GM19438 (cell line): ENCODE measurements around the gene ASRGL1.

Experiments
- ATAC-seq: cut with Tn5 transposase; IDR thresholded peaks from one replicate; pipeline ENCODE4 v1.9.1; 2021; ENCODE audit warnings: low read depth; ENCODE audit not compliant: unreplicated experiment

Gene ASRGL1

GRCh38 chr11:62435846-62436660, 98.8 kb downstream of the ASRGL1 start:
- ATAC-seq, result no peak

GRCh38 chr11:62437616-62438015, 100.4 kb downstream of the ASRGL1 start:
- no peak for ATAC-seq

- no peak for ATAC-seq
These were observed 101.4 kb downstream of the ASRGL1 start for GRCh38 chr11:62438641-62439040.

GRCh38 chr11:62439785-62440602, 102.7 kb downstream of the ASRGL1 start:
- ATAC-seq, result no peak
